Endothelial cell of umbilical vein (primary cell): ENCODE measurements around the gene RAB36.
A peak's percentile ranks its signal among the peaks of the same experiment; 100 is the strongest.

Experiments
- EZH2 ChIP-seq: IDR thresholded peaks from 2 replicates; pipeline ENCODE4 v1.6.1; 2012; ENCODE audit warnings: borderline replicate concordance, low read depth, mild to moderate bottlenecking, moderate library complexity, low read length, inconsistent platforms; ENCODE audit not compliant: severe bottlenecking
- FOS ChIP-seq: IDR thresholded peaks from 2 replicates; pipeline ENCODE4 v1.6.1; 2011; ENCODE audit warnings: mild to moderate bottlenecking, low read length, moderate library complexity, borderline replicate concordance; ENCODE audit not compliant: insufficient read depth
- GATA2 ChIP-seq: IDR thresholded peaks from 2 replicates; pipeline ENCODE4 v1.7.0; 2011; ENCODE audit warnings: low read depth, mild to moderate bottlenecking, moderate library complexity, mixed read lengths, low read length; ENCODE audit not compliant: insufficient read length, insufficient read depth
- JUN ChIP-seq: IDR thresholded peaks from 2 replicates; pipeline ENCODE4 v1.6.1; 2011; ENCODE audit warnings: borderline replicate concordance, low read depth; ENCODE audit not compliant: insufficient read length, insufficient read depth
- POLR2A ChIP-seq: IDR thresholded peaks from 2 replicates; pipeline ENCODE4 v1.6.1; 2012; ENCODE audit warnings: low read depth, mild to moderate bottlenecking, control low read depth, low read length
- POLR2AphosphoS5 ChIP-seq: IDR thresholded peaks from 2 replicates; pipeline ENCODE4 v1.6.1; 2012; ENCODE audit warnings: low read depth, mild to moderate bottlenecking, control low read depth, low read length, moderate library complexity; ENCODE audit not compliant: insufficient read depth
- TF ChIP-seq, protein P1 (sequence below), 2 donors: IDR thresholded peaks; 1 replicate in 1 of 2; 2 replicates in 1 of 2; pipeline ENCODE4 v1.5.1; 2011; ENCODE audit warnings: low read length in 2 of 2, mild to moderate bottlenecking in 2 of 2, moderate library complexity in 2 of 2, control low read depth in 1 of 2, inconsistent platforms in 1 of 2, low read depth in 1 of 2; ENCODE audit not compliant: insufficient read depth in 1 of 2; ENCODE audit errors: extremely low read depth in 1 of 2
- TF ChIP-seq, protein P2 (sequence below): IDR thresholded peaks from 2 replicates; pipeline ENCODE4 v1.6.1; 2011; ENCODE audit not compliant: insufficient read depth, insufficient read length

- TF ChIP-seq, protein P1, sequence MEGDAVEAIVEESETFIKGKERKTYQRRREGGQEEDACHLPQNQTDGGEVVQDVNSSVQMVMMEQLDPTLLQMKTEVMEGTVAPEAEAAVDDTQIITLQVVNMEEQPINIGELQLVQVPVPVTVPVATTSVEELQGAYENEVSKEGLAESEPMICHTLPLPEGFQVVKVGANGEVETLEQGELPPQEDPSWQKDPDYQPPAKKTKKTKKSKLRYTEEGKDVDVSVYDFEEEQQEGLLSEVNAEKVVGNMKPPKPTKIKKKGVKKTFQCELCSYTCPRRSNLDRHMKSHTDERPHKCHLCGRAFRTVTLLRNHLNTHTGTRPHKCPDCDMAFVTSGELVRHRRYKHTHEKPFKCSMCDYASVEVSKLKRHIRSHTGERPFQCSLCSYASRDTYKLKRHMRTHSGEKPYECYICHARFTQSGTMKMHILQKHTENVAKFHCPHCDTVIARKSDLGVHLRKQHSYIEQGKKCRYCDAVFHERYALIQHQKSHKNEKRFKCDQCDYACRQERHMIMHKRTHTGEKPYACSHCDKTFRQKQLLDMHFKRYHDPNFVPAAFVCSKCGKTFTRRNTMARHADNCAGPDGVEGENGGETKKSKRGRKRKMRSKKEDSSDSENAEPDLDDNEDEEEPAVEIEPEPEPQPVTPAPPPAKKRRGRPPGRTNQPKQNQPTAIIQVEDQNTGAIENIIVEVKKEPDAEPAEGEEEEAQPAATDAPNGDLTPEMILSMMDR (IDR thresholded peaks at IDR 0.05; ENCODE audit: extremely low read depth in 1 of 2, insufficient read depth in 1 of 2, low read depth in 1 of 2, low read length in 2 of 2), result no peak
- TF ChIP-seq POLR2AphosphoS5, result no peak
- TF ChIP-seq EZH2, result no peak
- TF ChIP-seq POLR2A, result no peak
- peak; percentile 61 for TF ChIP-seq FOS
- TF ChIP-seq GATA2, result peak; percentile 17
- TF ChIP-seq, protein P2, sequence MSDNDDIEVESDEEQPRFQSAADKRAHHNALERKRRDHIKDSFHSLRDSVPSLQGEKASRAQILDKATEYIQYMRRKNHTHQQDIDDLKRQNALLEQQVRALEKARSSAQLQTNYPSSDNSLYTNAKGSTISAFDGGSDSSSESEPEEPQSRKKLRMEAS, result no peak
- TF ChIP-seq JUN, result no peak
These were observed 42.8 kb downstream of the RAB36 start for GRCh38 chr22:23187871-23188700.
